GM12878 (cell line): ENCODE results near the gene TAMALIN. TPM values are rescaled to one million over a fixed set of nuclear protein-coding genes. Genes with fewer than 3 reads are reported as not detected.

Source experiments
- ATAC-seq: fragments of 200-7000 bp; cut with Tn5 transposase; 3 replicates; pipeline ENCODE4 v1.9.1; 2020; ENCODE audit warnings: mild to moderate bottlenecking, moderate library complexity
- BruUV-seq: library from RNA; stranded (reverse); fragments of 400-500 nt; replicated peaks from 2 replicates; lab custom pipeline; 2021; lab: Mats Ljungman, UMichigan
- CTCF ChIA-PET: fragments of 300-600 bp; sonication (Branson Sonifier 250); formaldehyde crosslinking; extraction: SDS; loops from one replicate; lab custom pipeline; 2021; ENCODE audit warnings: inconsistent platforms; lab: Yijun Ruan, JAX
- POLR2A ChIA-PET: fragments of 350-600 bp; formaldehyde crosslinking; extraction: SDS; loops from one replicate; lab custom pipeline; 2021; ENCODE audit warnings: inconsistent platforms; lab: Charles Lee
- RAD21 ChIA-PET: fragments of 300-600 bp; sonication (Branson Sonifier 250); formaldehyde crosslinking; loops from one replicate; lab custom pipeline; 2023; ENCODE audit warnings: antibody characterized with exemption; ENCODE audit not compliant: unreplicated experiment; lab: Charles Lee
- SMC1A ChIA-PET: fragments of 300-600 bp; sonication (Branson Sonifier 250); formaldehyde crosslinking; loops from one replicate; lab custom pipeline; 2023; ENCODE audit not compliant: unreplicated experiment, uncharacterized antibody; lab: Charles Lee
- DNase-seq: peaks from one replicate; pipeline ENCODE4 v3.0.0-alpha.2; 2011; ENCODE audit warnings: low read depth, low spot score
- FAIRE-seq: peaks from 3 replicates; lab custom pipeline; 2011; peaks lifted over from hg19 to GRCh38; lab: Jason Lieb, UNC
- H2AFZ ChIP-seq: 2 replicates; pipeline ENCODE4 v1.6.0; 2011; ENCODE audit warnings: low read depth, low read length, control low read depth; ENCODE audit not compliant: control insufficient read depth
- H3K27ac ChIP-seq: 2 replicates; pipeline ENCODE4 v1.5.1; 2011; ENCODE audit warnings: control low read depth; ENCODE audit not compliant: control insufficient read depth, insufficient read depth
- H3K27me3 ChIP-seq, 2 experiments: replicated peaks in 1 of 2; 2 replicates each; pipeline versions ENCODE4 v1.6.0 to v1.6.1; 2011; ENCODE audit warnings: low read length in 1 of 2; ENCODE audit not compliant: control insufficient read depth in 2 of 2, insufficient read depth in 2 of 2
- H3K36me3 ChIP-seq, 2 experiments: 2 replicates each; pipeline ENCODE4 v1.5.1; 2011; ENCODE audit warnings: low read length in 1 of 2; ENCODE audit not compliant: control insufficient read depth in 2 of 2, insufficient read depth in 2 of 2
- H3K4me1 ChIP-seq: 2 replicates; pipeline ENCODE4 v1.6.1; 2011; ENCODE audit warnings: mild to moderate bottlenecking, low read length, moderate library complexity, mixed read lengths; ENCODE audit not compliant: control insufficient read depth, insufficient read depth
- H3K4me2 ChIP-seq: 2 replicates; pipeline ENCODE4 v1.6.0; 2011; ENCODE audit warnings: control low read depth; ENCODE audit not compliant: control insufficient read depth, insufficient read depth
- H3K4me3 ChIP-seq: fragments of 200-600 bp; sonication (generic); 2 replicates; pipeline ENCODE4 v1.5.1; 2016
- H3K79me2 ChIP-seq: 2 replicates; pipeline ENCODE4 v1.6.0; 2011; ENCODE audit warnings: low read length; ENCODE audit not compliant: control insufficient read depth, insufficient read depth
- H3K9ac ChIP-seq: 2 replicates; pipeline ENCODE4 v1.8.0; 2011; ENCODE audit warnings: low read length, control low read depth, mixed read lengths; ENCODE audit not compliant: control insufficient read depth, insufficient read depth
- H3K9me3 ChIP-seq: replicated peaks from 3 replicates; pipeline ENCODE4 v1.5.1; 2011; ENCODE audit warnings: mild to moderate bottlenecking, low read length; ENCODE audit not compliant: control insufficient read depth, insufficient read depth
- H4K20me1 ChIP-seq: 2 replicates; pipeline ENCODE4 v1.6.0; 2011; ENCODE audit not compliant: control insufficient read depth, insufficient read depth
- BRCA1 ChIP-seq: IDR thresholded peaks from 2 replicates; pipeline ENCODE4 v1.6.1; 2011; ENCODE audit warnings: low read depth, low read length, improper control_type of control experiment
- GATAD2B ChIP-seq: fragments of 450-650 bp; conservative IDR thresholded peaks from 2 replicates; pipeline ENCODE4 v1.6.1; 2017; ENCODE audit warnings: low read depth, mild to moderate bottlenecking, moderate library complexity
- IKZF1 ChIP-seq: fragments of 450-650 bp; conservative IDR thresholded peaks from 2 replicates; pipeline ENCODE4 v1.6.1; 2017; ENCODE audit warnings: antibody characterized with exemption, mild to moderate bottlenecking
- IKZF2 ChIP-seq, 2 experiments: fragments of 450-650 bp; IDR thresholded peaks; 2 replicates each; pipeline ENCODE4 v1.6.1; 2017; ENCODE audit warnings: mild to moderate bottlenecking in 2 of 2, moderate library complexity in 2 of 2
- NR2C1 ChIP-seq: fragments of 450-650 bp; IDR thresholded peaks from 2 replicates; pipeline ENCODE4 v1.6.1; 2017; ENCODE audit warnings: antibody characterized with exemption, mild to moderate bottlenecking, moderate library complexity
- NR2F1 ChIP-seq: fragments of 450-650 bp; conservative IDR thresholded peaks from 2 replicates; pipeline ENCODE4 v1.6.1; 2017; ENCODE audit warnings: mild to moderate bottlenecking
- SPI1 ChIP-seq: IDR thresholded peaks from 2 replicates; pipeline ENCODE4 v1.6.1; 2011; ENCODE audit warnings: low read depth, mild to moderate bottlenecking, low read length, moderate library complexity, borderline replicate concordance; ENCODE audit not compliant: insufficient read depth
- WGBS: methylation state at CpG from one replicate; pipeline ENCODE4 v1.1.6; 2016; ENCODE audit warnings: low lambda C conversion rate; ENCODE audit not compliant: insufficient replicate concordance, insufficient coverage; ENCODE audit errors: missing lambda C conversion rate; 5-methylcytosine and 5-hydroxymethylcytosine counted together
- in situ Hi-C: fragments of 300-500 bp; cut with MboI; formaldehyde crosslinking; loops from 9 replicates; pipeline ENCODE4 v1.14.3; 2018; ENCODE audit warnings: mixed read lengths
- intact Hi-C: fragments of 100-400 bp; cut with micrococcal nuclease; formaldehyde crosslinking; loops from one replicate; pipeline ENCODE4 v1.14.2; 2022; ENCODE audit not compliant: unreplicated experiment
- polyA plus RNA-seq, 11 experiments: library from polyadenylated mRNA; depleted of rRNA in 4 of 11; unstranded in 6 of 11; stranded (reverse) in 5 of 11; fragments of >200 nt; fragmentation: Nextera tagmentation in 4 of 11; fragmentation: Illumina TruSeq in 1 of 11; extraction: Ambion mirVana in 4 of 11; extraction: Trizol in 1 of 11; gene quantifications; 1 replicate in 1 of 11; 2 replicates in 10 of 11; pipeline versions ENCODE4 v1.2.1 to v1.2.3, GENCODE V29; 2011 to 2016; ENCODE audit warnings: inconsistent platforms in 2 of 11, missing spikeins in 2 of 11, low read depth in 1 of 11
- total RNA-seq, 4 experiments: library from RNA; depleted of rRNA in 3 of 4; stranded (reverse); fragments of >200 nt in 3 of 4; fragmentation: Illumina TruSeq in 1 of 4; extraction: Trizol in 1 of 4; gene quantifications; 2 replicates each; pipeline versions ENCODE4 v1.2.1 to v1.2.3, GENCODE V29; 2013 to 2021
- TF ChIP-seq, protein P1 (sequence below): fragments of 450-650 bp; IDR thresholded peaks from 2 replicates; pipeline ENCODE4 v1.6.1; 2016; ENCODE audit warnings: mild to moderate bottlenecking
- TF ChIP-seq, protein P2 (sequence below): fragments of 450-650 bp; IDR thresholded peaks from 2 replicates; pipeline ENCODE4 v1.6.1; 2017; ENCODE audit warnings: mild to moderate bottlenecking, moderate library complexity

Gene TAMALIN
- total and polyA plus RNA-seq, 10 of the 15 experiments (the other 5 are each of a cell fraction or from before 2014, with no cell fraction given): 0.09 to 0.58 (median 0.19) TPM; not detected in 4

DNA sequence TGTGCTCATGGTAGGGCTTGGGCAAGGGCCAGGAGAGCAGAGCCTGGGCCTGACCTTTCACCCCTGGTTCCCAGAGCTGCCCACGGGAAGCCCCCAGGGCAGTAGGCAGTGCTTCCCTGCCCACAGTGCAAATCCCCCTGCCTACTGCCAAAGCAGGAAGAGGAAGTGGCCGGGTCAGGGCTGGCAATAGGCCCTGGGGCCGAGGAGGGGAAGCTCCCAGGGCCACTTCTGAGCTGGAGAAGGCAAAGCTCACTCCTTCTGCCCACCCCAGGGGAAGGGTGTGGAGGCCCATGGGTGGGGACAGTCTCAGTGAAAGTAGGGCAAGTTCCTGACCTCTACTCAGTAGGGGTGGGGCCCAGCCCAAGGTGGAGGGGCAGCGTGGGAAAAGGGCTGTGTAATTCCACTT, 39.1 kb downstream of the TAMALIN start:
- Histone ChIP-seq H3K4me3 (no peak overlapping the region), H3K27ac (no peak overlapping the region), H2AFZ (peak overlapping the region; percentile 20), H3K9me3 (no peaks in the 10 kb centered on the region), H3K4me1 (peaks cover 22% of the 10 kb centered on the region), H3K9ac (peak overlapping the region; percentile 7; the same call in 1 of the 2 replicates), H3K79me2 (no peaks in the 10 kb centered on the region), H3K27me3 (no peaks in the 10 kb centered on the region), H3K36me3 (no peaks in the 10 kb centered on the region), H3K4me2 (no peak overlapping the region), H4K20me1 (no peaks in the 10 kb centered on the region)
- BruUV-seq: no TSS peak
- in situ Hi-C loops (no loop called here), intact Hi-C loops (no loop called here)
- SMC1A ChIA-PET: interaction anchor here (1.5 to 3.1 kb wide), 2 partner anchors 20 to 73 kb away, joined by 4 to 12 read pairs; no protein-coding TSS in a partner anchor
- TF ChIP-seq IKZF1 (peak; percentile 71), GATAD2B (peak; percentile 41; the same call in 1 of the 2 replicates), BRCA1 (no peak), NR2F1 (peak; percentile 90), NR2C1 (peak; percentile 65; the same call in 1 of the 2 replicates), SPI1 (peak; percentile 78), IKZF2 (IDR thresholded peaks at IDR 0.05) (peak; percentile 13 to 36; a peak in 1 of 4 replicates)
- TF ChIP-seq, protein P1, sequence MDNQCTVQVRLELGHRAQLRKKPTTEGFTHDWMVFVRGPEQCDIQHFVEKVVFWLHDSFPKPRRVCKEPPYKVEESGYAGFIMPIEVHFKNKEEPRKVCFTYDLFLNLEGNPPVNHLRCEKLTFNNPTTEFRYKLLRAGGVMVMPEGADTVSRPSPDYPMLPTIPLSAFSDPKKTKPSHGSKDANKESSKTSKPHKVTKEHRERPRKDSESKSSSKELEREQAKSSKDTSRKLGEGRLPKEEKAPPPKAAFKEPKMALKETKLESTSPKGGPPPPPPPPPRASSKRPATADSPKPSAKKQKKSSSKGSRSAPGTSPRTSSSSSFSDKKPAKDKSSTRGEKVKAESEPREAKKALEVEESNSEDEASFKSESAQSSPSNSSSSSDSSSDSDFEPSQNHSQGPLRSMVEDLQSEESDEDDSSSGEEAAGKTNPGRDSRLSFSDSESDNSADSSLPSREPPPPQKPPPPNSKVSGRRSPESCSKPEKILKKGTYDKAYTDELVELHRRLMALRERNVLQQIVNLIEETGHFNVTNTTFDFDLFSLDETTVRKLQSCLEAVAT: no peak
- TF ChIP-seq, protein P2, sequence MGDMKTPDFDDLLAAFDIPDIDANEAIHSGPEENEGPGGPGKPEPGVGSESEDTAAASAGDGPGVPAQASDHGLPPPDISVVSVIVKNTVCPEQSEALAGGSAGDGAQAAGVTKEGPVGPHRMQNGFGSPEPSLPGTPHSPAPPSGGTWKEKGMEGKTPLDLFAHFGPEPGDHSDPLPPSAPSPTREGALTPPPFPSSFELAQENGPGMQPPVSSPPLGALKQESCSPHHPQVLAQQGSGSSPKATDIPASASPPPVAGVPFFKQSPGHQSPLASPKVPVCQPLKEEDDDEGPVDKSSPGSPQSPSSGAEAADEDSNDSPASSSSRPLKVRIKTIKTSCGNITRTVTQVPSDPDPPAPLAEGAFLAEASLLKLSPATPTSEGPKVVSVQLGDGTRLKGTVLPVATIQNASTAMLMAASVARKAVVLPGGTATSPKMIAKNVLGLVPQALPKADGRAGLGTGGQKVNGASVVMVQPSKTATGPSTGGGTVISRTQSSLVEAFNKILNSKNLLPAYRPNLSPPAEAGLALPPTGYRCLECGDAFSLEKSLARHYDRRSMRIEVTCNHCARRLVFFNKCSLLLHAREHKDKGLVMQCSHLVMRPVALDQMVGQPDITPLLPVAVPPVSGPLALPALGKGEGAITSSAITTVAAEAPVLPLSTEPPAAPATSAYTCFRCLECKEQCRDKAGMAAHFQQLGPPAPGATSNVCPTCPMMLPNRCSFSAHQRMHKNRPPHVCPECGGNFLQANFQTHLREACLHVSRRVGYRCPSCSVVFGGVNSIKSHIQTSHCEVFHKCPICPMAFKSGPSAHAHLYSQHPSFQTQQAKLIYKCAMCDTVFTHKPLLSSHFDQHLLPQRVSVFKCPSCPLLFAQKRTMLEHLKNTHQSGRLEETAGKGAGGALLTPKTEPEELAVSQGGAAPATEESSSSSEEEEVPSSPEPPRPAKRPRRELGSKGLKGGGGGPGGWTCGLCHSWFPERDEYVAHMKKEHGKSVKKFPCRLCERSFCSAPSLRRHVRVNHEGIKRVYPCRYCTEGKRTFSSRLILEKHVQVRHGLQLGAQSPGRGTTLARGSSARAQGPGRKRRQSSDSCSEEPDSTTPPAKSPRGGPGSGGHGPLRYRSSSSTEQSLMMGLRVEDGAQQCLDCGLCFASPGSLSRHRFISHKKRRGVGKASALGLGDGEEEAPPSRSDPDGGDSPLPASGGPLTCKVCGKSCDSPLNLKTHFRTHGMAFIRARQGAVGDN: peak; percentile 68; the same call in 1 of the 2 replicates
- ATAC-seq (peak; percentile 44), DNase-seq (no peak), FAIRE-seq (no peak)
- POLR2A ChIA-PET: interaction anchor here (0.5 kb wide), 1 partner anchor 14 kb away, joined by 6 read pairs; no protein-coding TSS in a partner anchor
- RAD21 ChIA-PET: interaction anchor here (0.9 to 1.5 kb wide), 2 partner anchors 13 to 37 kb away, joined by 5 read pairs; no protein-coding TSS in a partner anchor
- CTCF ChIA-PET: interaction anchor here (1.2 to 6.8 kb wide), 5 partner anchors 13 to 72 kb away, joined by 4 to 61 read pairs (median 6); no protein-coding TSS in a partner anchor
- WGBS: 21% methylated on average over 4 of the region's 4 CpGs
